Measurements from ENCODE around the gene POLH. TPM values are rescaled to one million over a fixed set of nuclear protein-coding genes. Genes with fewer than 3 reads are reported as not detected.

POLH gene
- total and polyA plus RNA-seq, 9 of the 15 experiments (the other 6 are each of a cell fraction or from before 2014, with no cell fraction given), result 5.8 to 31.6 (median 20.6) TPM

DNA sequence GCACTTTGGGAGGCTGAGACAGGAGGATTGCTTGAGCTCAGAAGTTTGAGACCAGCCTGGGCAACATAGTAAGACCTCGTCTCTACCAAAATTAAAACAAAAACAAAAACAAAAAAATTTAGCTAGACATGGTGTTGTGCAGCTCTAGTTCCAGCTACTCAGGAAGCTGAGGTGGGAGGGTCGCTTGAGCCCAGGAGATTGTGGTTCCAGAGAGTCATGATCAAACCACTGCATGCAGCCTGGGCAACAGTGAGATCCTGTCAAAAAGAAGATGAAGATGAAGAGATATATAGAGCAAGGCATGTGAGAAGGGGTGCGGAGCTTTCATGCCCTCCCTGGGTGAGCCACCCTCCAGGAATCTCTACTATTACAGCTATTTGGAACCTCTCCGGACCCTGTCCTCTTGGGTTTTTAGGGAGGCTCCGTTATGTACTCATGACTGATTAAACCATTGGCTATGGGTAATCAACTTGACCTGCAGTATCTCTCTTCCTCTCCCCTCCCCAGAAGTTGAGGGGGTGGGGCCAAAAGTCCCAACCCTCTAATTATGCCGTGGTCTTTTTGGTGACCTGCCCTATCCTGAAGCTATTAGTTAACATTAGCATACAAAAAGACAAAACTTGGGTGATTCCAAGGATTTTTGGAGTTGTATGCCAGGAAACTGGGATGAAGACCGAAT, 9.0 kb downstream of the POLH start:
- Histone ChIP-seq H3K4me3 (no peak overlapping the region), H3K27me3 (ENCODE audit: control insufficient read depth in 2 of 2, insufficient read depth in 2 of 2, low read length in 2 of 2) (no peaks in the 10 kb centered on the region), H3K79me2 (ENCODE audit: control insufficient read depth, insufficient read depth, low read length) (peaks cover 5% of the 10 kb centered on the region; the same call in 1 of the 3 replicates), H3K9me3 (replicated peaks; ENCODE audit: control insufficient read depth, insufficient read depth, low read depth, low read length) (no peaks in the 10 kb centered on the region), H4K20me1 (replicated peaks; ENCODE audit: control insufficient read depth, insufficient read depth, low read length) (no peaks in the 10 kb centered on the region), H3K9me1 (ENCODE audit: control insufficient read depth, insufficient read depth, low read length) (no peaks in the 10 kb centered on the region), H3K9ac (ENCODE audit: insufficient read depth in 1 of 2, low read depth in 2 of 2, low read length in 2 of 2) (no peak overlapping the region), H3K4me2 (ENCODE audit: insufficient read depth, low read length) (no peak overlapping the region), H3K36me3 (ENCODE audit: control insufficient read depth, insufficient read depth, low read length) (peaks cover 76% of the 10 kb centered on the region), H3K27ac (ENCODE audit: extremely low read depth, low read depth, low read length) (no peak overlapping the region), H3K4me1 (replicated peaks in 1 of 2; ENCODE audit: control insufficient read depth in 2 of 2, insufficient read depth in 2 of 2, low read length in 2 of 2) (no peaks in the 10 kb centered on the region), H2AFZ (ENCODE audit: low read depth, low read length) (no peak overlapping the region)
- ATAC-seq, result peak; percentile 43; the same call in 2 of the 3 replicates
- WGBS (ENCODE audit: insufficient coverage, low coverage, missing lambda C conversion rate), result 83% methylated on average over 7 of the region's 7 CpGs
- ChIA-PET CTCF (ENCODE audit: low intra/inter-chr PET ratio) (no interaction called here), POLR2A (interaction anchor here (0.7 to 1.4 kb wide), 3 partner anchors 29 to 363 kb away, joined by 3 to 9 read pairs (median 4); no protein-coding TSS in a partner anchor)
- TF ChIP-seq CREBBP (IDR thresholded peaks at IDR 0.05; ENCODE audit: low read depth, low read length) (no peak), ZNF217 (CRISPR knock-in tag; IDR thresholded peaks at IDR 0.05) (no peak), HBP1 (CRISPR knock-in tag; IDR thresholded peaks at IDR 0.05) (no peak), FIP1L1 (IDR thresholded peaks at IDR 0.05; ENCODE audit: low read depth, low read length, poor library complexity, severe bottlenecking) (no peak), RBBP5 (IDR thresholded peaks at IDR 0.05; ENCODE audit: borderline replicate concordance, insufficient read depth, low read length, poor library complexity, severe bottlenecking) (no peak)
- intact Hi-C loops (cut with micrococcal nuclease), result no loop called here
- no peak for DNase-seq (ENCODE audit: extremely low read depth in 1 of 4, low spot score in 3 of 4)
- in situ Hi-C loops (cut with MboI), result no loop called here
- no TSS peak for BruUV-seq (replicated peaks)
- no peak for FAIRE-seq
